Lower leg skin (tissue), 4 donors: ENCODE measurements around the gene TRMU. TPM values are rescaled to one million over a fixed set of nuclear protein-coding genes. Genes with fewer than 3 reads are reported as not detected.

Experiments
- DNase-seq, 2 donors: peaks; one replicate each; pipeline ENCODE4 v3.0.0-alpha.2; 2019; ENCODE audit warnings: low spot score in 2 of 2
- H3K4me3 ChIP-seq: fragments of 200-600 bp; sonication (generic); 2 replicates; pipeline ENCODE4 v1.5.1; 2017; ENCODE audit warnings: mild to moderate bottlenecking, low read depth; ENCODE audit not compliant: poor library complexity, severe bottlenecking
- CTCF ChIP-seq, 3 donors: fragments of 450-650 bp; IDR thresholded peaks; one replicate each; pipeline ENCODE4 v1.5.1; 2016; ENCODE audit warnings: antibody characterized with exemption in 3 of 3, mild to moderate bottlenecking in 3 of 3, moderate library complexity in 2 of 3
- POLR2A ChIP-seq, 2 donors: fragments of 450-650 bp; IDR thresholded peaks; one replicate each; pipeline ENCODE4 v1.6.1; 2016 to 2017; ENCODE audit warnings: antibody characterized with exemption in 2 of 2, mild to moderate bottlenecking in 1 of 2, moderate library complexity in 1 of 2
- WGBS, 2 donors: methylation state at CpG; one replicate each; pipeline ENCODE4 v1.1.5; 2018; 5-methylcytosine and 5-hydroxymethylcytosine counted together
- intact Hi-C: fragments of 100-400 bp; cut with DNase I; formaldehyde crosslinking; loops from one replicate; pipeline ENCODE4 v1.15.0; 2023; ENCODE audit warnings: low total_unique reads
- total RNA-seq, 4 donors: library from RNA; depleted of rRNA; stranded (reverse); fragments of >200 nt; gene quantifications; one replicate each; pipeline ENCODE4 v1.1.0, GENCODE V29; 2016

Gene TRMU
- total RNA-seq, 4 donors from 2014 or later = 26.8 to 43.5 (median 32.7) TPM

- intact Hi-C loops = no loop called here
These were observed 37.2 kb downstream of the TRMU start for GRCh38 chr22:46372686-46373085.

DNA sequence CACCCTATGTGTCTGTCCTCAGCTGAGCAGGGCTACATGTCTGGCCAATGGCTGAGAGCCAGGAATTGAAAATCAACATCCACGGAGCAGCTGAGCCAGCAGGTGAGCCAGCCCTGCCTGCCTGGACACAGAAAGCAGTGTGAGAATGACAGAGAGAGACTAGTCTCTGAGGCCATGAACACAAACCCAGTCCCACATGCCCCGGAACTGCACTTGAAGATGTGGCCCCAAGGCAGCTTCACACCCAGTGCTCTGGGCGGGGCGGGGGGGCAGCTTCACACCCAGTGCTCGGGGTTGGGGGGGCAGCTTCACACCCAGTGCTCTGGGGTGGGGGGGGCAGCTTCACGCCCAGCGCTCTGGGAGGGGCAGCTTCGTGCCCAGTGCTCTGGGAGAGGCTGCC, 37.6 kb downstream of the TRMU start:
- H3K4me3 ChIP-seq = no peak overlapping the region
- WGBS, 2 donors = 26 to 27% methylated on average over 1 to 7 of the region's 8 CpGs
- intact Hi-C loops = no loop called here
- TF ChIP-seq POLR2A (IDR thresholded peaks at IDR 0.05) = no peak
- TF ChIP-seq CTCF (IDR thresholded peaks at IDR 0.05) = no peak
- DNase-seq = no peak

More at GRCh38 chr22:46372686-46373085, 37.2 kb downstream of the TRMU start:
- no peak for DNase-seq
- no peak overlapping the region for H3K4me3 ChIP-seq
- WGBS, 2 donors = 95 to 97% methylated on average over 16 to 18 of the region's 18 CpGs
- TF ChIP-seq POLR2A (IDR thresholded peaks at IDR 0.05) (no peak), CTCF (IDR thresholded peaks at IDR 0.05) (no peak)

GRCh38 chr22:46373921-46374662, 38.6 kb downstream of the TRMU start:
- DNase-seq = no peak
- intact Hi-C loops = no loop called here
- H3K4me3 ChIP-seq = no peak overlapping the region
- 58% methylated on average over 31 of the region's 31 CpGs for WGBS, 2 donors
- TF ChIP-seq CTCF (IDR thresholded peaks at IDR 0.05) = no peak
- no peak for TF ChIP-seq POLR2A (IDR thresholded peaks at IDR 0.05)

- no peak for TF ChIP-seq CTCF (IDR thresholded peaks at IDR 0.05)
- DNase-seq = peak in 1 of 2 donors; percentile 53
- intact Hi-C loops = no loop called here
- 63 to 70% methylated on average over 34 to 37 of the region's 38 CpGs for WGBS, 2 donors
- no peak overlapping the region for H3K4me3 ChIP-seq
These were observed 39.4 kb downstream of the TRMU start for GRCh38 chr22:46374663-46375474.

- WGBS, 2 donors = 92 to 94% methylated on average over 3 of the region's 3 CpGs
- no peak for TF ChIP-seq POLR2A (IDR thresholded peaks at IDR 0.05)
- no peak for TF ChIP-seq CTCF (IDR thresholded peaks at IDR 0.05)
- intact Hi-C loops = no loop called here
- DNase-seq = no peak
- no peak overlapping the region for H3K4me3 ChIP-seq
These were observed 40.6 kb downstream of the TRMU start for GRCh38 chr22:46376111-46376510.
